ENCODE results near the gene R3HCC1L.

R3HCC1L gene

GRCh38 chr10:98134431-98135221 is at the start of gene R3HCC1L:
Gene R3HCC1L, plus strand, starts transcription at chr10:98134657. Its CDS starts 73,458 bp downstream, at chr10:98208115.
- CTCF ChIA-PET: interaction anchor here (0.8 to 1.4 kb wide), 2 partner anchors 174 to 220 kb away, joined by 3 to 7 read pairs; no protein-coding TSS in a partner anchor
- Histone ChIP-seq H3K4me1 (ENCODE audit: control insufficient read depth, insufficient read depth, low read length) (peaks cover 6% of the 10 kb centered on the region; the same call in 1 of the 2 replicates), H3K9me3 (ENCODE audit: control insufficient read depth, insufficient read depth, low read depth, low read length) (no peaks in the 10 kb centered on the region), H3K27ac (ENCODE audit: extremely low read depth, low read depth, low read length) (peak within 1 kb of the TSS; percentile 56), H3K36me3 (ENCODE audit: control insufficient read depth in 2 of 2, insufficient read depth in 1 of 2, low read length in 2 of 2) (no peaks in the 10 kb centered on the region), H3K4me3 (ENCODE audit: low read depth, low read length) (peak within 1 kb of the TSS; percentile 61)
- POLR2A ChIA-PET: interaction anchor here (0.9 to 1.3 kb wide), 8 partner anchors 8 to 245 kb away, joined by 3 to 8 read pairs (median 3); partner anchors contain the start of gene CRTAC1
- TF ChIP-seq ZNF324 (tag by site-specific recombination; IDR thresholded peaks at IDR 0.05): 0 out of 2 replicates have a peak, but pooled peaks have one; percentile 59
- no peak for TF ChIP-seq ZNF747 (tag by site-specific recombination; IDR thresholded peaks at IDR 0.05)
- no peak for TF ChIP-seq ZNF239 (tag by site-specific recombination; IDR thresholded peaks at IDR 0.05)
- TF ChIP-seq ZBTB20 (tag by site-specific recombination; IDR thresholded peaks at IDR 0.05): peak; percentile 97
- TF ChIP-seq ZNF18 (tag by site-specific recombination; IDR thresholded peaks at IDR 0.05): no peak
- TF ChIP-seq ZNF175 (tag by site-specific recombination; IDR thresholded peaks at IDR 0.05): no peak
- peak; percentile 94 for TF ChIP-seq ZBTB11 (tag by site-specific recombination; conservative IDR thresholded peaks at IDR 0.05; ENCODE audit: low read depth)
- no peak for TF ChIP-seq ZNF133 (tag by site-specific recombination; IDR thresholded peaks at IDR 0.05)
- no peak for TF ChIP-seq ZNF530 (tag by site-specific recombination; IDR thresholded peaks at IDR 0.05; ENCODE audit: low read depth)
- TF ChIP-seq ZNF529 (tag by site-specific recombination; IDR thresholded peaks at IDR 0.05; ENCODE audit: insufficient replicate concordance): no peak
- no peak for TF ChIP-seq ZNF214 (tag by site-specific recombination; IDR thresholded peaks at IDR 0.05; ENCODE audit: borderline replicate concordance)
- no peak for TF ChIP-seq ZNF266 (tag by site-specific recombination; IDR thresholded peaks at IDR 0.05; ENCODE audit: low read depth)
- peak; percentile 72 for TF ChIP-seq ZNF629 (tag by site-specific recombination; IDR thresholded peaks at IDR 0.05)
- no peak for TF ChIP-seq ZBTB1 (tag by site-specific recombination; IDR thresholded peaks at IDR 0.05)
- 0 out of 2 replicates have a peak, but pooled peaks have one; percentile 46 for TF ChIP-seq ZBTB8A (tag by site-specific recombination; IDR thresholded peaks at IDR 0.05)
- no peak for TF ChIP-seq ZNF169 (tag by site-specific recombination; IDR thresholded peaks at IDR 0.05)
- TF ChIP-seq ZNF354C (tag by site-specific recombination; IDR thresholded peaks at IDR 0.05; ENCODE audit: borderline replicate concordance, low read depth): no peak
- no peak for TF ChIP-seq ZNF221 (tag by site-specific recombination; IDR thresholded peaks at IDR 0.05; ENCODE audit: borderline replicate concordance)
- no peak for TF ChIP-seq TCF7L2 (IDR thresholded peaks at IDR 0.05; ENCODE audit: borderline replicate concordance, low read depth, low read length)
- no peak for TF ChIP-seq ZNF600 (tag by site-specific recombination; IDR thresholded peaks at IDR 0.05)
- TF ChIP-seq ZNF24 (tag by site-specific recombination; IDR thresholded peaks at IDR 0.05): no peak
- 0 out of 2 replicates have a peak, but pooled peaks have one; percentile 41 for TF ChIP-seq TRIM28 (IDR thresholded peaks at IDR 0.05; ENCODE audit: borderline replicate concordance, low read length)
- no peak for TF ChIP-seq ZNF707 (tag by site-specific recombination; IDR thresholded peaks at IDR 0.05)
- no peak for TF ChIP-seq ZNF521 (tag by site-specific recombination; IDR thresholded peaks at IDR 0.05)
- peak; percentile 46 for TF ChIP-seq ZFHX2 (tag by site-specific recombination; conservative IDR thresholded peaks at IDR 0.05)
- no peak for TF ChIP-seq ZNF23 (tag by site-specific recombination; IDR thresholded peaks at IDR 0.05; ENCODE audit: borderline replicate concordance)
- no peak; the same call in 1 of the 2 replicates for TF ChIP-seq ZNF580 (tag by site-specific recombination; IDR thresholded peaks at IDR 0.05)
- TF ChIP-seq ZNF514 (tag by site-specific recombination; IDR thresholded peaks at IDR 0.05): no peak
- TF ChIP-seq ZNF10 (tag by site-specific recombination; IDR thresholded peaks at IDR 0.05): no peak
- TF ChIP-seq KLF9 (tag by site-specific recombination; IDR thresholded peaks at IDR 0.05; ENCODE audit: low read depth): peak; percentile 93
- peak; percentile 95 for TF ChIP-seq ZNF341 (tag by site-specific recombination; IDR thresholded peaks at IDR 0.05; ENCODE audit: low read depth)
- TF ChIP-seq ZBTB26 (tag by site-specific recombination; optimal IDR thresholded peaks at IDR 0.05): peak; percentile 98

All from HEK293 (cell line).